GM10248 (cell line): ENCODE data around the gene GPSM1.

Experiments used
- CTCF ChIA-PET: fragments of 300-600 bp; sonication (Branson Sonifier 250); formaldehyde crosslinking; extraction: SDS; loops from one replicate; lab custom pipeline; 2021; ENCODE audit warnings: antibody characterized with exemption; lab: Yijun Ruan, JAX
- POLR2A ChIA-PET: fragments of 350-650 bp; sonication (Branson Sonifier 250); formaldehyde crosslinking; extraction: SDS; loops from one replicate; lab custom pipeline; 2020; ENCODE audit warnings: antibody characterized with exemption; lab: Yijun Ruan, JAX
- DNase-seq: peaks from one replicate; pipeline ENCODE4 v3.0.0; 2012; ENCODE audit errors: extremely low spot score
- TF ChIP-seq, protein P1 (sequence below): IDR thresholded peaks from 2 replicates; pipeline ENCODE4 v1.5.1; 2012; ENCODE audit warnings: mild to moderate bottlenecking, low read depth; ENCODE audit errors: extremely low read depth, missing control alignments, control extremely low read depth

GPSM1 gene, protein sequence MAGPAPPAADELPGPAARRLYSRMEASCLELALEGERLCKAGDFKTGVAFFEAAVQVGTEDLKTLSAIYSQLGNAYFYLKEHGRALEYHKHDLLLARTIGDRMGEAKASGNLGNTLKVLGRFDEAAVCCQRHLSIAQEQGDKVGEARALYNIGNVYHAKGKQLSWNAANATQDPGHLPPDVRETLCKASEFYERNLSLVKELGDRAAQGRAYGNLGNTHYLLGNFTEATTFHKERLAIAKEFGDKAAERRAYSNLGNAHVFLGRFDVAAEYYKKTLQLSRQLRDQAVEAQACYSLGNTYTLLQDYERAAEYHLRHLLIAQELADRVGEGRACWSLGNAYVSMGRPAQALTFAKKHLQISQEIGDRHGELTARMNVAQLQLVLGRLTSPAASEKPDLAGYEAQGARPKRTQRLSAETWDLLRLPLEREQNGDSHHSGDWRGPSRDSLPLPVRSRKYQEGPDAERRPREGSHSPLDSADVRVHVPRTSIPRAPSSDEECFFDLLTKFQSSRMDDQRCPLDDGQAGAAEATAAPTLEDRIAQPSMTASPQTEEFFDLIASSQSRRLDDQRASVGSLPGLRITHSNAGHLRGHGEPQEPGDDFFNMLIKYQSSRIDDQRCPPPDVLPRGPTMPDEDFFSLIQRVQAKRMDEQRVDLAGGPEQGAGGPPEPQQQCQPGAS

GRCh38 chr9:136327304-136327974, at the start of gene GPSM1:
Gene GPSM1, plus strand, starts transcription at chr9:136327539. Its CDS starts 157 bp downstream, at chr9:136327696.
- no peak for DNase-seq
- ChIA-PET CTCF (no interaction called here), POLR2A (no interaction called here)
- TF ChIP-seq, protein P1, sequence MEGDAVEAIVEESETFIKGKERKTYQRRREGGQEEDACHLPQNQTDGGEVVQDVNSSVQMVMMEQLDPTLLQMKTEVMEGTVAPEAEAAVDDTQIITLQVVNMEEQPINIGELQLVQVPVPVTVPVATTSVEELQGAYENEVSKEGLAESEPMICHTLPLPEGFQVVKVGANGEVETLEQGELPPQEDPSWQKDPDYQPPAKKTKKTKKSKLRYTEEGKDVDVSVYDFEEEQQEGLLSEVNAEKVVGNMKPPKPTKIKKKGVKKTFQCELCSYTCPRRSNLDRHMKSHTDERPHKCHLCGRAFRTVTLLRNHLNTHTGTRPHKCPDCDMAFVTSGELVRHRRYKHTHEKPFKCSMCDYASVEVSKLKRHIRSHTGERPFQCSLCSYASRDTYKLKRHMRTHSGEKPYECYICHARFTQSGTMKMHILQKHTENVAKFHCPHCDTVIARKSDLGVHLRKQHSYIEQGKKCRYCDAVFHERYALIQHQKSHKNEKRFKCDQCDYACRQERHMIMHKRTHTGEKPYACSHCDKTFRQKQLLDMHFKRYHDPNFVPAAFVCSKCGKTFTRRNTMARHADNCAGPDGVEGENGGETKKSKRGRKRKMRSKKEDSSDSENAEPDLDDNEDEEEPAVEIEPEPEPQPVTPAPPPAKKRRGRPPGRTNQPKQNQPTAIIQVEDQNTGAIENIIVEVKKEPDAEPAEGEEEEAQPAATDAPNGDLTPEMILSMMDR: no peak

DNA sequence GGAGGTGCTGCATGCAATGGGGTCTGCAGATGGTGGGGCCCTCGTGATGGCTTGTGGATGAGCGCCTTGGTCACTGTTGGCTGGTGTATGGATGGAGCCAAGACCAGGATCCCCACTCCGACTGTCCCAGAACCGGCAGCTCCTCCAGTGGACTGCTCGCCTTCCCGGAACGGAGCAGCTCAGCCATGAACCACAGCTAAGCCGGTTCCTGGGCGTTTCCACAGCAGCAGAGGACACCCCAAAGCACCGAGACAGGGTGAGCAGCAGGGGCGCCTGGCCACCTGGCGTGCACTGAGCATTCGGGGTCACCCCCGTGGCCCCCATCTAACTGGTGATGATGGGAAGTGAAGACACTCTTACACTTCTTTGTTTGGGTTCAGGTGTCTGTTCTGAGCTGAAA, 49.6 kb upstream of the GPSM1 start:
- TF ChIP-seq, protein P1: no peak
- ChIA-PET POLR2A (no interaction called here), CTCF (interaction anchor here (1.5 to 2.4 kb wide), 2 partner anchors 9 kb away, joined by 4 to 26 read pairs; no protein-coding TSS in a partner anchor)
- DNase-seq: no peak

- ChIA-PET CTCF (interaction anchor here (1.1 to 2.4 kb wide), 3 partner anchors 9 to 108 kb away, joined by 4 to 26 read pairs (median 4); no protein-coding TSS in a partner anchor), POLR2A (interaction anchor here (1.3 kb wide), 1 partner anchor 11 kb away, joined by 4 read pairs; no protein-coding TSS in a partner anchor)
- no peak for DNase-seq
- TF ChIP-seq, protein P1: no peak
Measured at GRCh38 chr9:136278221-136278620, 49.1 kb upstream of the GPSM1 start.

- TF ChIP-seq, protein P1: no peak
- no peak for DNase-seq
- ChIA-PET CTCF (interaction anchor here (1.1 to 2.4 kb wide), 3 partner anchors 8 to 108 kb away, joined by 4 to 26 read pairs (median 4); no protein-coding TSS in a partner anchor), POLR2A (interaction anchor here (0.8 to 1.3 kb wide), 2 partner anchors 12 to 84 kb away, joined by 3 to 4 read pairs; no protein-coding TSS in a partner anchor)
Measured at GRCh38 chr9:136278894-136279293, 48.4 kb upstream of the GPSM1 start.

GRCh38 chr9:136279471-136279870, 47.9 kb upstream of the GPSM1 start:
- TF ChIP-seq, protein P1: no peak
- DNase-seq: no peak
- CTCF ChIA-PET: interaction anchor here (1.1 to 2.4 kb wide), 3 partner anchors 8 to 109 kb away, joined by 4 to 26 read pairs (median 4); no protein-coding TSS in a partner anchor
- POLR2A ChIA-PET: interaction anchor here (0.8 to 1.3 kb wide), 2 partner anchors 12 to 83 kb away, joined by 3 to 4 read pairs; no protein-coding TSS in a partner anchor
